Astrocyte of the hippocampus (primary cell): ENCODE results near the gene ZNF579.
A peak's percentile ranks its signal among the peaks of the same experiment; 100 is the strongest.
"Not testable (repeated sequence)": the region's sequence is repeated elsewhere in the genome, so short reads cannot be mapped to it uniquely, and the experiment has no call there.

Experiments
- DNase-seq: peaks from one replicate; pipeline ENCODE4 v3.0.0; 2011; ENCODE audit warnings: low read depth, low spot score

The ZNF579 gene

DNA sequence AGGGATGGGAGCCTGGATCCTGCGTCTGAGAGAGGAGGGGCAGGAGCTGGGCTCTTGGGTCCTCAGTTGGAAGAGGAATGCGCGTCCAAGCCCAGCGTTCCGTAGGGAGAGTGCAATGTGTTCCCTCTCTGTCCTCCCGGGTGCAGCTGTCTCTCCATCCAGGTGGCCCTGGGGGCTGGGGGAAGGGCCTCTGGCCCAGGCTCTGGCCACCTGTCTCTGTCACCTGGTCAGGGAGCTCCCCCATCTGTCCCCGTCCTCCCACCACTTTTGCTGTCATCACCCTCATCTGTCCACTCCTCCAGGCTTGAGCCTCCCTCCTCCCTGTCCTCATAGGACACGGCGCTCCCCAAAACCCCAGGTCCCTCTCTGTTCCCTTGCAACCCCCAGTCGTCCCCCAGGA lies 40.0 kb downstream of the ZNF579 start:
- DNase-seq: no peak

DNA sequence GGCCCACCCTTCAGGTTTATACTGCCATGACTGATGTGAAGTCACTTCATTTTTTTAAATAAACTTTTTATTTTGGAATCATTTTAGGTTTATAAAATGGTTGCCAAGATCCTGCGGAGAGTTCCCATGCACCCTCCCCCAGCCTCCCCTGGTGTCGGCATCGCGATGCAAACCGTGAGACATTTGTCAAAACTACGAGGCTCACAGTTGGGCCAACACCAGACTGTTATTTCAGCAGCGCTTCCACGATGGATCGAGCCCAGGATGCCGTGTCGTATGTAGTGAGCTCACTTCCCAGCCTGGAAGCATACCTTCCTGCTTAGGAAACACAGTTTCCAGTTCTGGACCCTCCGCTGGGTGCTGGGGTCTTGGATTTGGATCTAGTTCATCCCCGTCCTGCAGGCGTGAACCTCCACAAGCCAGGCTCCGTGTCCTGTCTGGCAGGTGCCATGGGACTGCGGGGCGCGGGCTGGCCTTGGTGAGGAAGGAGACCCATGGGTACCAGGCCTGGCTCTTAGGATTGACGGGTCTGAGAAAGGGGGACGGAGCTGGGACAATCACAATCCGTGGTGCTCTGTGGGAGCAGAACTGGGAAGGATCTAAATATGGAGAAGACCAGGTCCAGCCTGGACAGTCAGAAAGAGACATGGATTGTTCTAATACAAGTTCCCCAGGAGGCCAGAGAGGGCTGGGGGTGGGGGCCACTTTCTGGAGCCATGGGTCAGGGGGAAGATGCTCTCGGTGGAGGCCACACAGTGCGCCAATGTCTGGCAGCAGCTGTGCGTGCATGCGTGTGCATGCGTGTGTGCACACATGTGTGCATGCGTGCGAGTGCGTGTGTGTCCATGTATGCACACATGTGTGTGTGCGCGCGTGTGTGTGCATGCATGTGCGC lies 41.3 kb downstream of the ZNF579 start:
- no peak for DNase-seq

DNA sequence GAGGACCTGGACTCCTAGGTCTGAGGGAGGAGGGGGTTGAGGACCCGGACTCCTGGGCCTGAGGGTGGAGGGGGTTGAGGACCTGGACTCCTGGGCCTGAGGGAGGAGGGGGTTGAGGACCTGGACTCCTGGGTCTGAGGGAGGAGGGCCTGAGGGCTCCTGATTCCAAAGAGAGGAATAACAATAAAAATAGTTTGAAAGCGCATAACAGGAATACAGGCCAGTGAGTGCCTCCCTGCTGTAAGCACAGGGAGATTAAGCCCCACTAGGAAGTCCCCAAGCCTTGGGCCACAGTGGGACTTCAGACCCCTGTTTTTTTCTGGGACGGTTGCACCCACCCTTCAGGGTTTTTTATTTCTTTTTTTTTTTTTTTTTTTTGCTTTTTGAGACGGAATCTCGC lies 42.5 kb downstream of the ZNF579 start:
- no peak for DNase-seq

DNA sequence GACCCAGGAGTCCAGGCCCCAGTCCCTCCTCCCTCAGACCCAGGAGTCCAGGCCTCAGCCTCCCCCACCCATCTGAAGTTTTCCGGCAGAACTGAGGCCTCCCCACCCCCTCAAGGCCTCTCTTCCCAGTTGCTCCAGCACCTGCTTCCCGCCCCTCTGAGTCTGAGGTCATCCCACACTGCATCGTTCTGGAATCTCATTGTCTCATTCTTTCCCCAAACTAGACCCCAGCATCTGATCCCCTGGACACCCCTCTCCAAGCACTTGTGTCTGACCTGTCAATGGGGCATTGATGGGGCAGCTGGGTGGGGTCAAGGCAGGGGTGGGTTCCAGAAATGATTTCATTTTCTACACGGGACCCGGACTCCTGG lies 42.9 kb downstream of the ZNF579 start:
- DNase-seq: peak; percentile 37

DNA sequence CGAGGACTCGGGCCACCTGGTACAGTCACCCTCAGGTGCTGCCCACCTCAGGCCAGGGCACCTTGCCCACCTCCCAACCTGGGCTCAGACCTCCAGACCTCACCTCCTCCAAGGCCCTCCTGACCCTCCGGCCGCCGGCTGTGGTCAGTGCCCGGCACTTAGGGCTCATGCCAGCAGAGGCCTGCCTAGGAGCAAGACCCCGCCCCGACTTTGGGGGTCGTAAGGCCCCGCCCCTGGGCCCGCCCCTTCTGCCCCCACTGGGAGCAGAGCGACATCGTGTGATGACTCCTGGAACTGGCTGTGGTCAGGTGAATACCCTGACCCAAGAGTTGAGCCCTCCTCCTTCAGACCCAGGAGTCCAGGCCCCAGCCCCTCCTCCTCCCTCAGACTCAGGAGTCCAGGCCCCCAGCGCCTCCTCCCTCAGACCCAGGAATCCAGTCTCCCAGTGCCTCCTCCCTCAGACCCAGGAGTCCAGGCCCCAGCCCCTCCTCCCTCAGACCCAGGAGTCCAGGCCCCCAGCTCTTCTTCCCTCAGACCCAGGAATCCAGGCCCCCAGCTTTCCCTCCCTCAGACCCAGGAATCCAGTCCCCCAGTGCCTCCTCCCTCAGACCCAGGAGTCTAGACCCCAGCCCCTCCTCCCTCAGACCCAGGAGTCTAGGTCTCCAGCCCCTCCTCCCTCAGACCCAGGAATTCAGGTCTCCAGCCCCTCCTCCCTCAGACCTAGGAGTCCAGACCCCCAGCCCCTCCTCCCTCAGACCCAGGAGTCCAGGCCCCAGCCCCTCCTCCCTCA lies 43.5 kb downstream of the ZNF579 start, which contains the start of gene SBK2:
TSS of gene SBK2 (minus strand) at position 183 of the 790 bp plus-strand sequence. CDS start 839 bp downstream, outside the sequence.
- DNase-seq: peak; percentile 22

DNA sequence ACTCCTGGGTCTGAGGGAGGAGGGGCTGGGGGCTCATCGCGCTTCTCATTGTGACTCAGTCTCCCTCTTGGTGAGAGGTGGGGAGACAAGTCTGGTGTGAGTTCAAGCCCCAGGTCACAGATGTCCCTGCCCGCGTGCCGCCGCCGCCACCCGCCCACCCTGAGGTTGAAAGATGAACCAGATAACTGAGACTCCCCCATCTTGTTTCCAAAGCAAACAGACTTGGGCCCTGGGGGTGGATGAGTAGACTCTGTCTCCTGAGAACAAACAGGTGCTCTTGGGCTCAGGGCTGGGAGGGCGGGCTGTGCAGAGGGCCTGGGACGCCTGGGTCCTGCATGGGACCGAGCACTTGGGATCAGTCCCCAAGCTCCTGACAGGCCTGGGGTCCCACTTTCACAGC lies 44.3 kb downstream of the ZNF579 start:
- DNase-seq: no peak

DNA sequence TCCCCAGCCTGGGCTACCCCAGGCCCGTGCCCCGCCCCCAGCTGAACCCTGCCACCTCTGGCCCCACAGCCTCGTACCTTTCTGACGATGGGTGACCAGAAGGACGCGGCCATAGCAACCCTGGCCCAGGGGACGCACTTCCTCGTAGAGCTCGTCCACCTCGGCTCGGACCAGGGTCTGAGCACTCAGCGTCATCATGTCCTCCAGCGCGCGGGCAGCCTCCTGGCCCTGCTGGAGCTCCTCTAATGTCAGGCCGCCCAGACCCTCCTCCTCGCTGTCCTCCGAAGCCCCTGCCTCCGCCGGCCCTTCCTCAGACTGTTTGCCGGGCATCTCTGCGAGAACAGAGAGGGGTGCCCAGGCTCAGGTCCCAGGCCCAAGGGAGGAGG lies 44.7 kb downstream of the ZNF579 start:
- no peak for DNase-seq

DNA sequence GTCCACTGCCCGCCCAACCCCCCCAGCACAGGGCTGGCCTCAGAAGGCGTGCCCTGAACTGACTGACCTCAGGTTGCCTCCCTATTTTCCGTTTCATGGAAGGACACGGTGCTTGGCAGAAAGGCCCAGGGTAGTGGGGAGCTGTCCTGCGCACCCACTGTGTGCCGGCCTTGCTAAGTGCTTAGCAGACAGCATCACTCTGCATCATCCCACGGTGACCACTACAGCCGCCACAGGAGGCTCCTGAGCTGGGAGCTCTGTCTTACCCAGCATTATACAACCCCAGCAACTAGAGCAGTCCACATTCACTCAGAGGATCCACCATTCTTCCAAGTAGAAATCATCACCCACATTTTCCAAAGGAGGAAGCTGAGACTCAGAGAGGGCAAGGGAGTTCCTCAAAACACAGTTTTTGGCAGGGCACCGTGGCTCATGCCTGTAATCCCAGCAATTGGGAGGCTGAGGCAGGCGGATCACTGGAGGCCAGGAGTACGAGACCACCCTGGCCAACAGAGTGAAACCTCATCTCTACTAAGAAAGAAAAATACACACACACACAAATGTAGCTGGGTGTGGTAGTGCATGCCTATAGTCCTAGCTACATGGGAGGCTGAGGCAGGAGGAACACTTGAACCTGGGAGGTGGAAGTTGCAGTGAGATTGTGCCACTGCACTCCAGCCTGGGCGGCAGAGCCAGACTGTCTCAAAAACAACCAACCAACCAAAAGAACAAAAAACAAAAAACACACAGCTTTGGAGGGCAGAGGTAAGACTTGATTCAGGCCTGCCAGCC lies 45.3 kb downstream of the ZNF579 start:
- DNase-seq: no peak

DNA sequence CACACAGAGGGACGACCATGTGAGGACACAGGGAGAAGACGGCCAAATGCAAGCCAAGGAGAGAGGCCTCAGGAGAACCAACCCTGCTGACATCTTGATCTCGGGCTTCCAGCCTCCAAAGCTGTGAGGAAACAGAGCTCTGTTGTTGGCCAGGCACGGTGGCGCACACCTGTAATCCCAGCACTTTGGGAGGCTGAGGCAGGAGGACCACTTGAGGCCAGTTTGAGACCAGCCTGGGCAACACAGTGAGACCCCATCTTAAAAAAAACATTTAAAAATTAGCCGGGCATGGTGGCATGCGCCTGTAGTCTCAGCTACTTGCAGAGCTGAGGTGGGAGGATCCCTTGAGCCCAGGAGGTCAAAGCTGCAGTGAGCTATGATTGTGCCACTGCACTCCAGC lies 46.4 kb downstream of the ZNF579 start:
- DNase-seq: not testable (repeated sequence)

DNA sequence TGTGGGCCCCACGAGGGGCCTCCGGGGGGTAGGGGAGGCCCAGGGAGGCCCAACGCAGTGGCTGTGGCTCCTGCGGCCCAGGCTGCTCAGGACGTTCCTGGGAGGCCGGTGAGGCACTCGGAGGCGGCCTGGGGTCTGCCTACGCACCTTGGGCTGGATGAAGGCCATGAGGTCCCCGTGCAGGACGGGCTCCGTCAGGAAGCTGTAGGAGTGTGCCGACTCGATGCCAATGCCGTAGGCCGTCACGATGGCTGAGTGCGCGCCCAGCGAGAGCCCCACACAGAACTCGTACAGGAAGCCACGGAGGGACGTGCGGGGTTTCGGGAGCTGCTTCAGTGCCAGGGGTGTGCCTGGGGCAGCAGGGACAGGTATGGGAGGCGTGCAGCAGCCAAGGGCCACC lies 49.7 kb downstream of the ZNF579 start:
- no peak for DNase-seq

DNA sequence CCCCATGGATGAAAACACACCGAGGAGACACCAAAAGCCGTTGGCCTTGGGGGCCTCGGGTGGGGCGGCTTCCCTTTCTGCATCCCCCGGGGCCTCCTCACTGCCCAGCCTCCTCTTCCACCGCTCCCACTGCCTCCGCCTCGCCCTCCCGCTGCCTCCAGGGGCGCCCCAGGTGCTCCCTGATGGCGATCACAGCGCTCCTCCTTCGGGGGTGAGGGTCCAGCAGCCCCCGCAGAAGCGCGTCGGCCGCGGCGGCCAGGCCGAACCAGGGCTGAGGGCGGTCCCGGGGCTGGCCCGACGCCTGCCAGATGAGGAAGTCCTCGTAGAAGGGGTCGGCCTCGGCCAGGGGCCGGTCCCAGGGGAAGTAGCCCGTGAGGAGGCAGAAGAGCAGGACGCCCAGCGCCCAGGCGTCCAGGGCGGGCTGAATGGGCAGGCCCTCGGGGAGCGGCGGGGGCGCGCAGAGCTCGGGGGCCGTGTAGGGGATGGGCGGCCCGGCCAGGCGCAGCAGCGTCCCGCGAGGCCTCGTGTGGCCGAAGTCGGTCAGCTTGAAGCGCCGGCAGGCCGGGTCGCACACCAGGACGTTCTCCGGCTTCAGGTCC lies 50.9 kb downstream of the ZNF579 start:
- no peak for DNase-seq

DNA sequence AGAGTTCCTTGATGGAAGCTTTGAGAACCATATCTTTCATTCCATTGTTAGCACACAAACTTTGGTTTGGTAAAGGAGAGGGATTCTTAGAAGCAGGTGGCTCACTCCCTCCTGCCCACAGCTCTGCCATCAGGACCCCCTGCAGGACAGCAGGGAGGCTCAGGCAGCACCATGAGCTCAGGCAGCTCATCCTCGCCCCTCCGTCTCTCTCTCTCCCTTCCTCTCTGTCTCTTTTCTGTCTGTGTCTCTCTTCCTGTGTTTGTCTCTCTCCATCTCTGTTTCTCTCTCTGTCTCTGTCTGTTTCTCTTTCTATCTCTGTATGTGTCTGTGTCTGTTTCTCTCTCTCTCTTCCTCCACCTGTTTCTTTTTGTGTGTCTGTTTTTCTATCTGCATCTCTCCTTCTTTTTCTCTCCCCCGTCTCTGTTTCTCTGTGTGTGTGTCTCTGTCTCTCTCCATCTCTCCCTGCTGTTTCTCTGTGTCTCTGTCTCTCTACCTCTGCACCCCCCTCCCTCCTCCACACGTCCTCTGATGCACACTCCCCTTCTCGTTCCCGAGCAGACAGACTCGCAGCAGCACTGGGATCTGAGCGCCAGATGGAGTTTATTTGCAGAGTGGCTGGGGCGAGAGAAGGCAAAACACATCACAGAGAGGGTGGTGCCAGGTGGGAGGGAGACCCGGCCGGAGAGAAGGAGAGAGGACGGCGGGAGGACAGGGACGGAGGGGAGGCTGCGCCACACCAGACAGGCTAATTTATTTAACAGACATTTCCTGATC lies 52.4 kb downstream of the ZNF579 start:
- no peak for DNase-seq

DNA sequence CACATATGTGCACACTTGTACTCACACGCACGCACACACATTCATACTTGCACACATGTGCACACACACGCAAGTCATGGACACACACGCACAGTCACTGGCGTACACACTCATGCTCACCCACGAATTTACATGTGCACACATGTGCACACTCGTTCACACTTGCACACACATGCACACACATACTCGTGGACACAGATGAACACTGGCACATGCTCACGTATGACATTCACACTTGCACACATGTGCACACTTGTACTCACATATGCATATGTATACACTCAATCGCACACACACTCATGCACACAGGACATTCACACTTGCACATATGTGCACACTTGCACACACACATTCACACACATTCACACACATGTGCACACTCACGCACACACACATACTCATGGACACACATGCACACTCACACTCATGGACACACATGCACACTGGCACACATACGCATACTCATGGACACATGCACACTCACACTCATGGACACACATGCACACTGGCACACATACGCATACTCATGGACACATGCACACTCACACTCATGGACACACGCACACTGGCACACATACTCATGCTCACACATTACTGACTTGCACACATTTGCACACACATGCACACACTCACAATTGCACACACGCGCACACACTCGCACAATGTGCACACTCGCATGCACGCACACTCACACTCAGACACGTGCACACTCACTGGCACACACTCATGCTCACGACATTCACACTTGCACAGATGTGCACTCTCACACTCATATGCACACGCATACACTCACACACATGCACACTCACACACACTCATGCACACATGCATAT lies 53.2 kb downstream of the ZNF579 start:
- no peak for DNase-seq
